ENCODE data around the gene FAM200A. TPM values are rescaled to one million over a fixed set of nuclear protein-coding genes. Genes with fewer than 3 reads are reported as not detected.
A peak's percentile ranks its signal among the peaks of the same experiment; 100 is the strongest.

Gene FAM200A
- total and polyA plus RNA-seq, 2 experiments from 2014 or later = 7.7 to 7.9 TPM

DNA sequence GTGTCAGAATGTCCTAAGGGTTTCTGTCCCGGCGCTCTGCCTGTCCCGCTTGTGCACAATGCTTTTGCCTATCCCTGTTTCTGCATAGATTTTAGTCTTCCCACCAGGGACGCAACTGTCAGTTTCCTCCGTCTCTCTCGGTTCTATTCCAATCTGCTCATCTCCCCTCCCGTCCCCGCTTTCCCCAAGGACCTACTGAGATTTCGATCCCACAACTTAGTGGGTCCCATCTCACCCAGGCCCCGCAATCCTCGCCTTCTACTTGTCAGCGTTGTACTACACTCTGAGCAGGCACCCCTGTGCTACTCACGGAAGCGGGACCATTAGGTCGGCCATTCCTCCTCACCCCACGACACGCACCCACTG, 6.0 kb upstream of the FAM200A start:
- Histone ChIP-seq H3K4me2 (peak overlapping the region; percentile 98), H3K27ac (ENCODE audit: low read depth) (peak overlapping the region; percentile 97), H3K79me2 (replicated peaks; ENCODE audit: insufficient read depth) (peaks cover 49% of the 10 kb centered on the region), H3K4me1 (ENCODE audit: insufficient read depth) (peaks cover 7% of the 10 kb centered on the region), H4K20me1 (replicated peaks; ENCODE audit: insufficient read depth) (peaks cover 16% of the 10 kb centered on the region; the same call in 1 of the 2 replicates), H3K9me2 (ENCODE audit: insufficient read depth) (no peaks in the 10 kb centered on the region), H2AFZ (peak overlapping the region; percentile 98), H3K36me3 (ENCODE audit: insufficient read depth) (peaks cover 18% of the 10 kb centered on the region; the same call in 1 of the 2 replicates), H3F3A (replicated peaks; ENCODE audit: low read depth) (peaks cover 29% of the 10 kb centered on the region), H3K4me3 (peak overlapping the region; percentile 99), H3K27me3 (ENCODE audit: insufficient read depth) (no peaks in the 10 kb centered on the region)
- Mint-ChIP-seq H3K36me3 (ENCODE audit: low read depth) (peaks cover 34% of the 10 kb centered on the region), H3K27me3 (ENCODE audit: insufficient read depth, low read depth, poor library complexity) (peaks cover 13% of the 10 kb centered on the region), H3K27ac (peak overlapping the region; percentile 92), H3K9me3 (no peaks in the 10 kb centered on the region), H3K4me3 (peak overlapping the region; percentile 98), H3K4me1 (peaks cover 4% of the 10 kb centered on the region)
- peak; percentile 32 for ATAC-seq
- TF ChIP-seq ZNF114 (CRISPR knock-in tag; IDR thresholded peaks at IDR 0.05) = no peak
- TF ChIP-seq, protein P1, sequence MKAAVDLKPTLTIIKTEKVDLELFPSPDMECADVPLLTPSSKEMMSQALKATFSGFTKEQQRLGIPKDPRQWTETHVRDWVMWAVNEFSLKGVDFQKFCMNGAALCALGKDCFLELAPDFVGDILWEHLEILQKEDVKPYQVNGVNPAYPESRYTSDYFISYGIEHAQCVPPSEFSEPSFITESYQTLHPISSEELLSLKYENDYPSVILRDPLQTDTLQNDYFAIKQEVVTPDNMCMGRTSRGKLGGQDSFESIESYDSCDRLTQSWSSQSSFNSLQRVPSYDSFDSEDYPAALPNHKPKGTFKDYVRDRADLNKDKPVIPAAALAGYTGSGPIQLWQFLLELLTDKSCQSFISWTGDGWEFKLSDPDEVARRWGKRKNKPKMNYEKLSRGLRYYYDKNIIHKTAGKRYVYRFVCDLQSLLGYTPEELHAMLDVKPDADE (IDR thresholded peaks at IDR 0.05) = no peak
- no peak for TF ChIP-seq ZNF331 (CRISPR knock-in tag; IDR thresholded peaks at IDR 0.05; ENCODE audit: low read depth)
- TF ChIP-seq NANOG (IDR thresholded peaks at IDR 0.05; ENCODE audit: borderline replicate concordance) = no peak
- TF ChIP-seq STAT1 (IDR thresholded peaks at IDR 0.05; ENCODE audit: unreplicated experiment) = no peak
- TF ChIP-seq EZH2 (IDR thresholded peaks at IDR 0.05; ENCODE audit: low read depth, unreplicated experiment) = no peak
- TF ChIP-seq, protein P2, sequence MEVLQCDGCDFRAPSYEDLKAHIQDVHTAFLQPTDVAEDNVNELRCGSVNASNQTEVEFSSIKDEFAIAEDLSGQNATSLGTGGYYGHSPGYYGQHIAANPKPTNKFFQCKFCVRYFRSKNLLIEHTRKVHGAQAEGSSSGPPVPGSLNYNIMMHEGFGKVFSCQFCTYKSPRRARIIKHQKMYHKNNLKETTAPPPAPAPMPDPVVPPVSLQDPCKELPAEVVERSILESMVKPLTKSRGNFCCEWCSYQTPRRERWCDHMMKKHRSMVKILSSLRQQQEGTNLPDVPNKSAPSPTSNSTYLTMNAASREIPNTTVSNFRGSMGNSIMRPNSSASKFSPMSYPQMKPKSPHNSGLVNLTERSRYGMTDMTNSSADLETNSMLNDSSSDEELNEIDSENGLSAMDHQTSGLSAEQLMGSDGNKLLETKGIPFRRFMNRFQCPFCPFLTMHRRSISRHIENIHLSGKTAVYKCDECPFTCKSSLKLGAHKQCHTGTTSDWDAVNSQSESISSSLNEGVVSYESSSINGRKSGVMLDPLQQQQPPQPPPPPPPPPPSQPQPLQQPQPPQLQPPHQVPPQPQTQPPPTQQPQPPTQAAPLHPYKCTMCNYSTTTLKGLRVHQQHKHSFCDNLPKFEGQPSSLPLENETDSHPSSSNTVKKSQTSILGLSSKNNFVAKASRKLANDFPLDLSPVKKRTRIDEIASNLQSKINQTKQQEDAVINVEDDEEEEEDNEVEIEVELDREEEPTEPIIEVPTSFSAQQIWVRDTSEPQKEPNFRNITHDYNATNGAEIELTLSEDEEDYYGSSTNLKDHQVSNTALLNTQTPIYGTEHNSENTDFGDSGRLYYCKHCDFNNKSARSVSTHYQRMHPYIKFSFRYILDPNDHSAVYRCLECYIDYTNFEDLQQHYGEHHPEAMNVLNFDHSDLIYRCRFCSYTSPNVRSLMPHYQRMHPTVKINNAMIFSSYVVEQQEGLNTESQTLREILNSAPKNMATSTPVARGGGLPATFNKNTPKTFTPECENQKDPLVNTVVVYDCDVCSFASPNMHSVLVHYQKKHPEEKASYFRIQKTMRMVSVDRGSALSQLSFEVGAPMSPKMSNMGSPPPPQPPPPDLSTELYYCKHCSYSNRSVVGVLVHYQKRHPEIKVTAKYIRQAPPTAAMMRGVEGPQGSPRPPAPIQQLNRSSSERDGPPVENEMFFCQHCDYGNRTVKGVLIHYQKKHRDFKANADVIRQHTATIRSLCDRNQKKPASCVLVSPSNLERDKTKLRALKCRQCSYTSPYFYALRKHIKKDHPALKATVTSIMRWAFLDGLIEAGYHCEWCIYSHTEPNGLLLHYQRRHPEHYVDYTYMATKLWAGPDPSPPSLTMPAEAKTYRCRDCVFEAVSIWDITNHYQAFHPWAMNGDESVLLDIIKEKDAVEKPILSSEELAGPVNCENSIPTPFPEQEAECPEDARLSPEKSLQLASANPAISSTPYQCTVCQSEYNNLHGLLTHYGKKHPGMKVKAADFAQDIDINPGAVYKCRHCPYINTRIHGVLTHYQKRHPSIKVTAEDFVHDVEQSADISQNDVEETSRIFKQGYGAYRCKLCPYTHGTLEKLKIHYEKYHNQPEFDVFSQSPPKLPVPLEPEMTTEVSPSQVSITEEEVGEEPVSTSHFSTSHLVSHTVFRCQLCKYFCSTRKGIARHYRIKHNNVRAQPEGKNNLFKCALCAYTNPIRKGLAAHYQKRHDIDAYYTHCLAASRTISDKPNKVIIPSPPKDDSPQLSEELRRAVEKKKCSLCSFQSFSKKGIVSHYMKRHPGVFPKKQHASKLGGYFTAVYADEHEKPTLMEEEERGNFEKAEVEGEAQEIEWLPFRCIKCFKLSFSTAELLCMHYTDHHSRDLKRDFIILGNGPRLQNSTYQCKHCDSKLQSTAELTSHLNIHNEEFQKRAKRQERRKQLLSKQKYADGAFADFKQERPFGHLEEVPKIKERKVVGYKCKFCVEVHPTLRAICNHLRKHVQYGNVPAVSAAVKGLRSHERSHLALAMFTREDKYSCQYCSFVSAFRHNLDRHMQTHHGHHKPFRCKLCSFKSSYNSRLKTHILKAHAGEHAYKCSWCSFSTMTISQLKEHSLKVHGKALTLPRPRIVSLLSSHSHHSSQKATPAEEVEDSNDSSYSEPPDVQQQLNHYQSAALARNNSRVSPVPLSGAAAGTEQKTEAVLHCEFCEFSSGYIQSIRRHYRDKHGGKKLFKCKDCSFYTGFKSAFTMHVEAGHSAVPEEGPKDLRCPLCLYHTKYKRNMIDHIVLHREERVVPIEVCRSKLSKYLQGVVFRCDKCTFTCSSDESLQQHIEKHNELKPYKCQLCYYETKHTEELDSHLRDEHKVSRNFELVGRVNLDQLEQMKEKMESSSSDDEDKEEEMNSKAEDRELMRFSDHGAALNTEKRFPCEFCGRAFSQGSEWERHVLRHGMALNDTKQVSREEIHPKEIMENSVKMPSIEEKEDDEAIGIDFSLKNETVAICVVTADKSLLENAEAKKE (CRISPR knock-in tag; IDR thresholded peaks at IDR 0.05) = no peak
- TF ChIP-seq POLR2AphosphoS5 (IDR thresholded peaks at IDR 0.05; ENCODE audit: low read depth) = no peak
- TF ChIP-seq EZH2phosphoT487 (IDR thresholded peaks at IDR 0.05; ENCODE audit: unreplicated experiment) = no peak
- TF ChIP-seq CREB1 (CRISPR knock-in tag; IDR thresholded peaks at IDR 0.05; ENCODE audit: low read depth) = no peak
- no peak for TF ChIP-seq JUNB (IDR thresholded peaks at IDR 0.05; ENCODE audit: unreplicated experiment)
- TF ChIP-seq, protein P3, sequence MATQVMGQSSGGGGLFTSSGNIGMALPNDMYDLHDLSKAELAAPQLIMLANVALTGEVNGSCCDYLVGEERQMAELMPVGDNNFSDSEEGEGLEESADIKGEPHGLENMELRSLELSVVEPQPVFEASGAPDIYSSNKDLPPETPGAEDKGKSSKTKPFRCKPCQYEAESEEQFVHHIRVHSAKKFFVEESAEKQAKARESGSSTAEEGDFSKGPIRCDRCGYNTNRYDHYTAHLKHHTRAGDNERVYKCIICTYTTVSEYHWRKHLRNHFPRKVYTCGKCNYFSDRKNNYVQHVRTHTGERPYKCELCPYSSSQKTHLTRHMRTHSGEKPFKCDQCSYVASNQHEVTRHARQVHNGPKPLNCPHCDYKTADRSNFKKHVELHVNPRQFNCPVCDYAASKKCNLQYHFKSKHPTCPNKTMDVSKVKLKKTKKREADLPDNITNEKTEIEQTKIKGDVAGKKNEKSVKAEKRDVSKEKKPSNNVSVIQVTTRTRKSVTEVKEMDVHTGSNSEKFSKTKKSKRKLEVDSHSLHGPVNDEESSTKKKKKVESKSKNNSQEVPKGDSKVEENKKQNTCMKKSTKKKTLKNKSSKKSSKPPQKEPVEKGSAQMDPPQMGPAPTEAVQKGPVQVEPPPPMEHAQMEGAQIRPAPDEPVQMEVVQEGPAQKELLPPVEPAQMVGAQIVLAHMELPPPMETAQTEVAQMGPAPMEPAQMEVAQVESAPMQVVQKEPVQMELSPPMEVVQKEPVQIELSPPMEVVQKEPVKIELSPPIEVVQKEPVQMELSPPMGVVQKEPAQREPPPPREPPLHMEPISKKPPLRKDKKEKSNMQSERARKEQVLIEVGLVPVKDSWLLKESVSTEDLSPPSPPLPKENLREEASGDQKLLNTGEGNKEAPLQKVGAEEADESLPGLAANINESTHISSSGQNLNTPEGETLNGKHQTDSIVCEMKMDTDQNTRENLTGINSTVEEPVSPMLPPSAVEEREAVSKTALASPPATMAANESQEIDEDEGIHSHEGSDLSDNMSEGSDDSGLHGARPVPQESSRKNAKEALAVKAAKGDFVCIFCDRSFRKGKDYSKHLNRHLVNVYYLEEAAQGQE (IDR thresholded peaks at IDR 0.05; ENCODE audit: unreplicated experiment) = no peak
- TF ChIP-seq, protein P4, sequence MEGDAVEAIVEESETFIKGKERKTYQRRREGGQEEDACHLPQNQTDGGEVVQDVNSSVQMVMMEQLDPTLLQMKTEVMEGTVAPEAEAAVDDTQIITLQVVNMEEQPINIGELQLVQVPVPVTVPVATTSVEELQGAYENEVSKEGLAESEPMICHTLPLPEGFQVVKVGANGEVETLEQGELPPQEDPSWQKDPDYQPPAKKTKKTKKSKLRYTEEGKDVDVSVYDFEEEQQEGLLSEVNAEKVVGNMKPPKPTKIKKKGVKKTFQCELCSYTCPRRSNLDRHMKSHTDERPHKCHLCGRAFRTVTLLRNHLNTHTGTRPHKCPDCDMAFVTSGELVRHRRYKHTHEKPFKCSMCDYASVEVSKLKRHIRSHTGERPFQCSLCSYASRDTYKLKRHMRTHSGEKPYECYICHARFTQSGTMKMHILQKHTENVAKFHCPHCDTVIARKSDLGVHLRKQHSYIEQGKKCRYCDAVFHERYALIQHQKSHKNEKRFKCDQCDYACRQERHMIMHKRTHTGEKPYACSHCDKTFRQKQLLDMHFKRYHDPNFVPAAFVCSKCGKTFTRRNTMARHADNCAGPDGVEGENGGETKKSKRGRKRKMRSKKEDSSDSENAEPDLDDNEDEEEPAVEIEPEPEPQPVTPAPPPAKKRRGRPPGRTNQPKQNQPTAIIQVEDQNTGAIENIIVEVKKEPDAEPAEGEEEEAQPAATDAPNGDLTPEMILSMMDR (conservative IDR thresholded peaks at IDR 0.05; ENCODE audit: low read depth in 2 of 2) = no peak
- peak; percentile 52 for DNase-seq (ENCODE audit: low spot score)

All from GM23338 (cell line).